ENCODE measurements around the gene MAPK8IP1.

GRCh38 chr11:45889966-45890365, 4.5 kb downstream of the MAPK8IP1 start:
- TF ChIP-seq CTCF (IDR thresholded peaks at IDR 0.05): no peak
- TF ChIP-seq POLR2AphosphoS5 (IDR thresholded peaks at IDR 0.05; ENCODE audit: low read depth, low read length): no peak
- TF ChIP-seq TCF7L2 (IDR thresholded peaks at IDR 0.05; ENCODE audit: low read depth, low read length): no peak
- TF ChIP-seq, protein P1, sequence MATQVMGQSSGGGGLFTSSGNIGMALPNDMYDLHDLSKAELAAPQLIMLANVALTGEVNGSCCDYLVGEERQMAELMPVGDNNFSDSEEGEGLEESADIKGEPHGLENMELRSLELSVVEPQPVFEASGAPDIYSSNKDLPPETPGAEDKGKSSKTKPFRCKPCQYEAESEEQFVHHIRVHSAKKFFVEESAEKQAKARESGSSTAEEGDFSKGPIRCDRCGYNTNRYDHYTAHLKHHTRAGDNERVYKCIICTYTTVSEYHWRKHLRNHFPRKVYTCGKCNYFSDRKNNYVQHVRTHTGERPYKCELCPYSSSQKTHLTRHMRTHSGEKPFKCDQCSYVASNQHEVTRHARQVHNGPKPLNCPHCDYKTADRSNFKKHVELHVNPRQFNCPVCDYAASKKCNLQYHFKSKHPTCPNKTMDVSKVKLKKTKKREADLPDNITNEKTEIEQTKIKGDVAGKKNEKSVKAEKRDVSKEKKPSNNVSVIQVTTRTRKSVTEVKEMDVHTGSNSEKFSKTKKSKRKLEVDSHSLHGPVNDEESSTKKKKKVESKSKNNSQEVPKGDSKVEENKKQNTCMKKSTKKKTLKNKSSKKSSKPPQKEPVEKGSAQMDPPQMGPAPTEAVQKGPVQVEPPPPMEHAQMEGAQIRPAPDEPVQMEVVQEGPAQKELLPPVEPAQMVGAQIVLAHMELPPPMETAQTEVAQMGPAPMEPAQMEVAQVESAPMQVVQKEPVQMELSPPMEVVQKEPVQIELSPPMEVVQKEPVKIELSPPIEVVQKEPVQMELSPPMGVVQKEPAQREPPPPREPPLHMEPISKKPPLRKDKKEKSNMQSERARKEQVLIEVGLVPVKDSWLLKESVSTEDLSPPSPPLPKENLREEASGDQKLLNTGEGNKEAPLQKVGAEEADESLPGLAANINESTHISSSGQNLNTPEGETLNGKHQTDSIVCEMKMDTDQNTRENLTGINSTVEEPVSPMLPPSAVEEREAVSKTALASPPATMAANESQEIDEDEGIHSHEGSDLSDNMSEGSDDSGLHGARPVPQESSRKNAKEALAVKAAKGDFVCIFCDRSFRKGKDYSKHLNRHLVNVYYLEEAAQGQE (IDR thresholded peaks at IDR 0.05; ENCODE audit: insufficient read depth in 1 of 2, low read depth in 2 of 2, low read length in 1 of 2): no peak
